AG09309 (cell line): ENCODE results near the gene COG3.

Experiments
- DNase-seq: peaks from one replicate; pipeline ENCODE4 v3.0.0-alpha.2; 2010; ENCODE audit warnings: low read depth
- H3K4me3 ChIP-seq: 2 replicates; pipeline ENCODE4 v1.5.1; 2011; ENCODE audit warnings: mild to moderate bottlenecking, low read depth, low read length, moderate library complexity; ENCODE audit not compliant: control insufficient read depth
- CTCF ChIP-seq: IDR thresholded peaks from 2 replicates; pipeline ENCODE4 v1.5.1; 2011; ENCODE audit warnings: mild to moderate bottlenecking, low read depth, low read length, inconsistent platforms; ENCODE audit not compliant: insufficient read depth, control insufficient read depth; ENCODE audit errors: missing control alignments

COG3 gene

GRCh38 chr13:45447050-45447661 is 17.6 kb upstream of the COG3 start:
- no peak overlapping the region for H3K4me3 ChIP-seq
- no peak for DNase-seq
- TF ChIP-seq CTCF = no peak

- no peak for DNase-seq
- TF ChIP-seq CTCF = no peak
- H3K4me3 ChIP-seq = no peak overlapping the region
These were observed 15.7 kb upstream of the COG3 start for GRCh38 chr13:45448965-45449559.

GRCh38 chr13:45451282-45451681 is 13.5 kb upstream of the COG3 start:
- H3K4me3 ChIP-seq = no peak overlapping the region
- TF ChIP-seq CTCF = no peak
- DNase-seq = no peak

GRCh38 chr13:45454204-45454603 is 10.5 kb upstream of the COG3 start:
- no peak for DNase-seq
- H3K4me3 ChIP-seq = no peak overlapping the region
- TF ChIP-seq CTCF = no peak

- no peak overlapping the region for H3K4me3 ChIP-seq
- DNase-seq = no peak
- TF ChIP-seq CTCF = no peak
These were observed 8.4 kb upstream of the COG3 start for GRCh38 chr13:45456196-45456972.

- peak; percentile 39 for TF ChIP-seq CTCF
- DNase-seq = no peak
- peak overlapping the region; percentile 73 for H3K4me3 ChIP-seq
These were observed 525 bp upstream of the COG3 start for GRCh38 chr13:45464141-45464686.
